IPS-15b (cell line): ENCODE measurements around the gene AUTS2.

ENCODE experiments used
- H3K27me3 ChIP-seq: one replicate; pipeline ENCODE4 v1.6.1; 2013; ENCODE audit warnings: low read length; ENCODE audit not compliant: control insufficient read depth, insufficient read depth
- H3K36me3 ChIP-seq: one replicate; pipeline ENCODE4 v1.6.1; 2013; ENCODE audit warnings: low read length; ENCODE audit not compliant: control insufficient read depth, insufficient read depth
- H3K4me1 ChIP-seq: one replicate; pipeline ENCODE4 v1.6.1; 2013; ENCODE audit warnings: mild to moderate bottlenecking, low read length; ENCODE audit not compliant: control insufficient read depth, insufficient read depth
- H3K4me3 ChIP-seq: one replicate; pipeline ENCODE4 v1.5.1; 2013; ENCODE audit warnings: low read depth, low read length
- H3K9ac ChIP-seq: one replicate; pipeline ENCODE4 v1.6.1; 2013; ENCODE audit warnings: low read depth, mild to moderate bottlenecking, low read length
- H3K9me3 ChIP-seq: one replicate; pipeline ENCODE4 v1.6.1; 2013; ENCODE audit warnings: mild to moderate bottlenecking, low read length; ENCODE audit not compliant: control insufficient read depth, insufficient read depth

Gene AUTS2

GRCh38 chr7:70456719-70457118 lies 858.4 kb downstream of the AUTS2 start:
- Histone ChIP-seq H3K9ac (no peak overlapping the region), H3K9me3 (no peaks in the 10 kb centered on the region), H3K36me3 (no peaks in the 10 kb centered on the region), H3K4me3 (no peak overlapping the region), H3K27me3 (no peaks in the 10 kb centered on the region), H3K4me1 (no peaks in the 10 kb centered on the region)

DNA sequence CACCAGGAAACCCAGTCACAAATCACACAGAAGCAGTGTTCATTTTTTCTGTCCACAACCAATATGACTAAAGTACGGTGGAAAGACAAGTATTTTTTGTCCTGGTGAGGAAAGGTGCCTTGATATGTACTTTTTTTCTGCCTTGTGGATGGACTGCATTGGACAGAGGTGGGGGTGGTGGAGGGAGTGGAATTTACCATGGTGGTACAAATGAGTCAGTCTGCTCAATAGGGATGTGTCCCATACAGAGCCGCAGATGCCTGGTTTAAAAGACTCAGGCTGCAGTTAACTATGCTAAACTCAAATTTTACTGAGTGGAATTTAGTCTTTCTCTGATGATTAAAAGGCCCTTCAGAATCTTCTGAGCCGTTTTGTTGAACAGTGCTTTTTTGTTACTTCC lies 859.2 kb downstream of the AUTS2 start:
- H3K36me3 ChIP-seq, result no peaks in the 10 kb centered on the region
- no peak overlapping the region for H3K4me3 ChIP-seq
- H3K9me3 ChIP-seq, result no peaks in the 10 kb centered on the region
- H3K4me1 ChIP-seq, result no peaks in the 10 kb centered on the region
- no peak overlapping the region for H3K9ac ChIP-seq
- no peaks in the 10 kb centered on the region for H3K27me3 ChIP-seq

DNA sequence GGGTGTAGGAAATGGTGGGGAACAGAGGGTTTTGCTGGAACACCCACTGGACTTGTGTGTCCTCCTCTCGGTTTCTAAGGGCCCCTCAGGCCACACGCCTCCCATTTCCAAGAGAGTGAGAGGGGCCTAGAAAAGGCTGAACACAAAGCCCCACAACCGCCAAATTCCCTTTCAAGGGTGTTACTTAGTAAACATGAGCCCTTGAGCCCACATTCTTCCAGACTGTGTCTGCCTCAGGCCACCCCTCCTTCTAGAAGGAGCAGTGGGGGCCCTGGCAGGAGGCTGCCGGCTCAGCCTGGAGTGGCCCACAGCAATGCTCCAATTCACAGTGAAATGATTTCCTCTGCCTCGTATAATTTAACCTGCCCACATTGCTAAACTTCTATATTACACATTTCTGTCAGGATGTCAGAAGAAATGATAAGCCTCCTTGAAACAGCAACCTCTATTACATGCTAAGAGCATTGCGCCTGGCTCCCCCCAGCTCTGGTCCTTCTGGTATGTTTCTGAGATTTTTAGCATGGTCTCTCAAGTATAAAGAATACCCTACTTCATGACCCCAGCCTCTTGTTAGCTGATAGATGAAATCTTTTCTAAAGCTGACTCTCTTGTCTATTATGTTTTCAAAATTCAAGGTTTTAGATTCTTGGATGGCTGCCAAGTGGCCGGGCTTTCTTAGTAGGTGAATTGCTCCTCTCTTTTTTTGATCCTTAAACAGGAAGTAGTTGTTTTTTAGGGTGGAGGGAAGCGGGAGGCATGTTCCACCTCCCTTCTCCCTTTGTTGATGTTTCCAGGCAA lies 859.8 kb downstream of the AUTS2 start:
- Histone ChIP-seq H3K4me1 (no peaks in the 10 kb centered on the region), H3K36me3 (no peaks in the 10 kb centered on the region), H3K27me3 (no peaks in the 10 kb centered on the region), H3K9me3 (no peaks in the 10 kb centered on the region), H3K9ac (no peak overlapping the region), H3K4me3 (no peak overlapping the region)

GRCh38 chr7:70458745-70459144 lies 860.5 kb downstream of the AUTS2 start:
- Histone ChIP-seq H3K9ac (no peak overlapping the region), H3K4me1 (no peaks in the 10 kb centered on the region), H3K36me3 (no peaks in the 10 kb centered on the region), H3K9me3 (no peaks in the 10 kb centered on the region), H3K27me3 (no peaks in the 10 kb centered on the region), H3K4me3 (no peak overlapping the region)

DNA sequence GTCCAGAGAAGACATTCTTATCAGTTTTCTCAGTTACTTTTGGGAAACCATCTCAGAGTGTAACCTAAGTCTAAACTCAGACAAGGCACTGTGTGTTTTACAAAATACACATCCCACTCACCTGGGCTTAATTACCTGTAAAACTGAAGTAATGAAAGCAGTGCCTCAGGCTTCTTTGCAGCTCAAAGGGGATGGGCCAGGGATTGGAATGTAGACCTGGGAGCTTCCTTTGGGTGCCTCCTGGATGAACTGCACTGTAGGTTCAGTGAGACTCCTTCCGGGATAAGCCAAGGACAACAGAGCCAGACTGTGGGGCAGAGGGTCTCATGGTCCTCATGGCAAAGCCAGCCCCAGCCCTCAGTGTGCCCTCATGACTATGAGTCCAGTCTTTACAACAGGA lies 861.3 kb downstream of the AUTS2 start:
- Histone ChIP-seq H3K9ac (no peak overlapping the region), H3K4me3 (no peak overlapping the region), H3K36me3 (no peaks in the 10 kb centered on the region), H3K9me3 (no peaks in the 10 kb centered on the region), H3K27me3 (no peaks in the 10 kb centered on the region), H3K4me1 (no peaks in the 10 kb centered on the region)

- Histone ChIP-seq H3K4me3 (no peak overlapping the region), H3K4me1 (no peaks in the 10 kb centered on the region), H3K9me3 (no peaks in the 10 kb centered on the region), H3K36me3 (no peaks in the 10 kb centered on the region), H3K27me3 (no peaks in the 10 kb centered on the region), H3K9ac (no peak overlapping the region)
These were observed 861.8 kb downstream of the AUTS2 start for GRCh38 chr7:70460071-70460470.

DNA sequence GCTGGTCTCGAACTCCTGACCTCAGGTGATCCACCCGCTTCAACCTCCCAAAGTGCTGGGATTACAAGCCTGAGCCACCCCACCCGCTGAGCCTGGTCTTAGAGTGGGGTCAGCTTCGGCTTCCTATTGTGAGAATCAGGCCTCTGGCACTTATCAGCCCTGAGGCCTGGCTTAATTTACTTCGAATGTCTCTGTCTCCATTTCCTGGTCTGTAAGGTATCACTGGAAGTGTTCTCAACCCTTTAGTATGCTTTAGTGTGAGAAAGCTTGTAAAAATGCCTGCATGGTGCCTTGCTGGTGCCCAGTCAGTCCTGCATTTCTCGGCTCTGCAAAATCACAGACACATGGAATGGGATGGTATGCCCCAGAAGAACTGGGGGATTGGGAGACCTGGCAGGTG lies 862.3 kb downstream of the AUTS2 start:
- Histone ChIP-seq H3K36me3 (no peaks in the 10 kb centered on the region), H3K9ac (no peak overlapping the region), H3K4me3 (no peak overlapping the region), H3K4me1 (no peaks in the 10 kb centered on the region), H3K9me3 (no peaks in the 10 kb centered on the region), H3K27me3 (no peaks in the 10 kb centered on the region)

DNA sequence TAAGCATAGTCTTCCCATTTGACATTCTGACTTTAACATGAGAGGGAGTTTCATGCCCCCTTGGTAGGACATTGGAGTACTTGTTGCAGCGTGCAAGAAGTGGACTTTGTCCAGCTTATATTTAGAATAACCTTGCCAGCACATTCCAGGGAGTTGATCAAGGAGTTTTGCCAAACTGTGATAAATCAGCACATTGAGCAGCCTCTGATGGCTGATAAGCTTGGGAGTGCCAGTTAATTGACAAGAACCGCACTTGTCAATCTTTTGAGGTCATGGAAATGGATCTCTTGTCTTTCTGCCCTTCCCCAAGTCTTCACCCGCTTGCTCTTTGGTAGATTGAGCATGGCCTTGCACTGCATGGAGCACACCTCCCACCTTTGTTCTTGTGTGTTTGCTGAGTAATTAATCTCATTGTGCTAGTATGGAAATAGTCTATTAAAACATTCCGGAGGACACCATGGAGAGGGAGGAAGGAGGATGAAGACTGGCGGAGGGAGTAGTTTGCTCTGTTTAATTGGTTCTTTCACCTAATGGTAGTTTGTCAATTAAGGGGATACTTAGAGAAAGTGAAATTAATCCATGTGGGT lies 865.2 kb downstream of the AUTS2 start:
- no peak overlapping the region for H3K4me3 ChIP-seq
- H3K36me3 ChIP-seq, result no peaks in the 10 kb centered on the region
- no peaks in the 10 kb centered on the region for H3K4me1 ChIP-seq
- H3K9me3 ChIP-seq, result no peaks in the 10 kb centered on the region
- no peak overlapping the region for H3K9ac ChIP-seq
- no peaks in the 10 kb centered on the region for H3K27me3 ChIP-seq

GRCh38 chr7:70466725-70467364 lies 868.6 kb downstream of the AUTS2 start:
- Histone ChIP-seq H3K4me1 (no peaks in the 10 kb centered on the region), H3K36me3 (no peaks in the 10 kb centered on the region), H3K9ac (no peak overlapping the region), H3K27me3 (no peaks in the 10 kb centered on the region), H3K9me3 (no peaks in the 10 kb centered on the region), H3K4me3 (no peak overlapping the region)

- Histone ChIP-seq H3K9ac (no peak overlapping the region), H3K4me3 (no peak overlapping the region), H3K27me3 (no peaks in the 10 kb centered on the region), H3K36me3 (no peaks in the 10 kb centered on the region), H3K9me3 (no peaks in the 10 kb centered on the region), H3K4me1 (no peaks in the 10 kb centered on the region)
These were observed 872.5 kb downstream of the AUTS2 start for GRCh38 chr7:70470746-70471145.

DNA sequence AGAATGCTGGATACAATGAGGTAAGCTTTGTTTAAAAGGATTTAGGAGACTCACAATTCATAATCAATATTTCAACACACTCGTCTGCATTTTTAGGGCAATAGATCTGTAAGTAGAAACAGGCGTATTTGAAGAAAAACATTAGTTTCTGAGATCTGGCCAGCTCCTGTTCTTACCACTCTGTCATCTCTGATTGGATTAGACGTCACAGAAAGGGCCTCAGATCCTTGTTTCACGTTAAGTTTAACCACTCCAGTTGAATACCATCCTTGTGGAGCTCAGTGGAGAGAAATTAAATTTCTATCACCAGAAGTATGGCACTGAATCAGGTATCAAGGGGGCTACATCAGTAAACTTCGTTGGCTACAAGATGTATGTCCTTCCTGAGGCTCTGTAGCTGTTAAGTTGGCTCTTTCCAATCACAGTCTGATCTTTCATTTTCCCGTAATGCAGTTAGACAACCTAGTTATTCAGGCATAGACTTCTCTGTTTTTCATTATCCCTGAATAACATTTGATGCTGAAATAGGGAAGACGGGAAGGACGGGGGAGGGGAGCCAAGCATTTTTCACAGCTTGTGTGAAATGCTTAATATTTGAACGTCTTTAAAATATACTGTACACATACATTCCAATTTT lies 874.4 kb downstream of the AUTS2 start:
- Histone ChIP-seq H3K4me3 (no peak overlapping the region), H3K9ac (no peak overlapping the region), H3K9me3 (no peaks in the 10 kb centered on the region), H3K36me3 (no peaks in the 10 kb centered on the region), H3K4me1 (no peaks in the 10 kb centered on the region), H3K27me3 (no peaks in the 10 kb centered on the region)
